ENCODE measurements around the gene PSMA3. TPM values are rescaled to one million over a fixed set of nuclear protein-coding genes. Genes with fewer than 3 reads are reported as not detected.

Gene PSMA3
- polyA plus RNA-seq, 4 donors, result 133 to 206 (median 171) TPM

DNA sequence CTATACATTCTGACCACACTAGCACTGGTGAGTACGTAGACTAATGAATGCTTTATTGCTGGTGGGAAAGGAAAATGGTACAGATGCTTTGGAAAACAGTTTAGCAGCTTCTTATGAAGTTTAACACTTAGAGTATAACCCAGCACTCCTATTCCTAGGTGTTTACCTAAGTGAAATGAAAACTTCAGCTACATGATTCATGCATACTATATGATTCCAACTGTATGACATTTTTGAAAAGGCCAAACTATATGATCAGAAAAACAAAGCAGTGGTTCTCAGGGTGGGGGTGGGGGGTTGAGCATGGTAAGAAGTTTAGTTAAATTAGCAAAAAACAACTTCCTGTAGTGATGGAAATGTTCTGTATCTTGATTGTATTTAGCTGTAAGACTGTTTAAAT lies 31.6 kb downstream of the PSMA3 start:
- DNase-seq (no peak), FAIRE-seq (no peak)
- peaks cover 2 to 16% (median 3%) of the 10 kb centered on the region in 3 donors for H3K4me1 ChIP-seq (ENCODE audit: control insufficient read depth in 3 of 3, insufficient read depth in 2 of 3, low read depth in 1 of 3, low read length in 2 of 3)
- no peak overlapping the region for H3K4me3 ChIP-seq (ENCODE audit: low read depth in 1 of 3, low read length in 3 of 3)
- H3K36me3 ChIP-seq (ENCODE audit: control insufficient read depth in 3 of 3, insufficient read depth in 2 of 3, low read depth in 1 of 3, low read length in 3 of 3), result peaks cover 5 to 35% (median 8%) of the 10 kb centered on the region in 3 donors
- WGBS, 3 donors, result 79 to 93% (median 87%) methylated on average over 1 of the region's 1 CpG
- H3K9me3 ChIP-seq (ENCODE audit: control insufficient read depth in 2 of 2, insufficient read depth in 1 of 2, low read depth in 1 of 2, low read length in 1 of 2), result no peaks in the 10 kb centered on the region
- no peak overlapping the region for H3K27ac ChIP-seq (ENCODE audit: low read depth in 1 of 3, low read length in 2 of 3)
- H3K27me3 ChIP-seq (ENCODE audit: control insufficient read depth in 3 of 3, insufficient read depth in 3 of 3, low read length in 3 of 3), result no peaks in the 10 kb centered on the region

GRCh38 chr14:58278177-58278576 lies 33.5 kb downstream of the PSMA3 start:
- Histone ChIP-seq H3K27ac (ENCODE audit: low read depth in 1 of 3, low read length in 2 of 3) (no peak overlapping the region), H3K27me3 (ENCODE audit: control insufficient read depth in 3 of 3, insufficient read depth in 3 of 3, low read length in 3 of 3) (no peaks in the 10 kb centered on the region), H3K36me3 (ENCODE audit: control insufficient read depth in 3 of 3, insufficient read depth in 2 of 3, low read depth in 1 of 3, low read length in 3 of 3) (peaks cover 3 to 32% (median 7%) of the 10 kb centered on the region in 3 donors), H3K4me3 (ENCODE audit: low read depth in 1 of 3, low read length in 3 of 3) (no peak overlapping the region), H3K9me3 (ENCODE audit: control insufficient read depth in 2 of 2, insufficient read depth in 1 of 2, low read depth in 1 of 2, low read length in 1 of 2) (no peaks in the 10 kb centered on the region), H3K4me1 (ENCODE audit: control insufficient read depth in 3 of 3, insufficient read depth in 2 of 3, low read depth in 1 of 3, low read length in 2 of 3) (peaks cover 0 to 22% (median 8%) of the 10 kb centered on the region in 3 donors)
- DNase-seq (no peak), FAIRE-seq (no peak)
- 97% methylated on average over 8 of the region's 8 CpGs for WGBS, 3 donors

DNA sequence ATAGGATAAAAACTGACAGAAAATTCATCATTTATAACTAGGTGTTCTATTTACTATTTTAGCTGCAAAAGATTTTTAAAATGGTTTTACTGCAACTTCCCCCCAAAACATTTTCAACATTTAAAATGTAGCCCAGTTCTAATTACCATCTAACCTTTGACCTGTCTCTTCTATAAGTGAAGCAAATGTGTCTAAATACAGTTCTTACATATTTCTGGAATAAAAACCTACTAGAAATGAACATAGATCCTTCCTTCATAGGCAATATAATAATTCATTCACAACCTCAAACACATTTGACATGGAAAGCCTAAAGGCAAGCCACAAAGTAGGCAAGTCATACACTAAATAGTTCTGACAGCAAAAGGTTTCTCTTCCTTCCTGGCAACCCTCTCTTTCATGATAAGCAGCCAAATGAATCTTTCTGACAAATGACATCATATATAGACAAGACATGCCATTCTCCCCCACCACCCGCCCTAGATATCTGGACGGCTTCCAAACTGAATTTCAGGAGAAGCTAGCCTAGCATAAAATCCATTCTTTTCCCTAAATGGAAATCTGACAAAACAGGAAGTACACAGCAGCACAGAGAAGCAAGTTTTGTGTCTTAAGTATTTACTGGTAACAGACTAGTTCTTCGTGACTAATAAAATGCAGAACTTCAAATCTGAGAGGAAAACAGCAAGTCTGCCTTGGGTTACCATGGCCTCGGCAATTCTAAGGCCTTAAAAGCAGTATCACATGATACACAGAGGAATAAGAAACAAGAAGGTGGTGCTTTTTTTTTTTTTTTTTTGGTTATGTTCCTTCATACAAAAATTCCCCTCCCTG lies 36.5 kb downstream of the PSMA3 start:
- Histone ChIP-seq H3K4me1 (ENCODE audit: control insufficient read depth in 3 of 3, insufficient read depth in 2 of 3, low read depth in 1 of 3, low read length in 2 of 3) (peaks cover 0 to 27% (median 8%) of the 10 kb centered on the region in 3 donors), H3K27me3 (ENCODE audit: control insufficient read depth in 3 of 3, insufficient read depth in 3 of 3, low read length in 3 of 3) (no peaks in the 10 kb centered on the region), H3K36me3 (ENCODE audit: control insufficient read depth in 3 of 3, insufficient read depth in 2 of 3, low read depth in 1 of 3, low read length in 3 of 3) (peaks cover 0 to 32% (median 16%) of the 10 kb centered on the region in 3 donors), H3K27ac (ENCODE audit: low read depth in 1 of 3, low read length in 2 of 3) (peak overlapping the region in 2 of 3 donors; percentile 31 to 48), H3K4me3 (ENCODE audit: low read depth in 1 of 3, low read length in 3 of 3) (no peak overlapping the region), H3K9me3 (ENCODE audit: control insufficient read depth in 2 of 2, insufficient read depth in 1 of 2, low read depth in 1 of 2, low read length in 1 of 2) (no peaks in the 10 kb centered on the region)
- DNase-seq (peak; percentile 15 to 60), FAIRE-seq (no peak)
- 6 to 19% (median 16%) methylated on average over 4 of the region's 4 CpGs for WGBS, 3 donors

DNA sequence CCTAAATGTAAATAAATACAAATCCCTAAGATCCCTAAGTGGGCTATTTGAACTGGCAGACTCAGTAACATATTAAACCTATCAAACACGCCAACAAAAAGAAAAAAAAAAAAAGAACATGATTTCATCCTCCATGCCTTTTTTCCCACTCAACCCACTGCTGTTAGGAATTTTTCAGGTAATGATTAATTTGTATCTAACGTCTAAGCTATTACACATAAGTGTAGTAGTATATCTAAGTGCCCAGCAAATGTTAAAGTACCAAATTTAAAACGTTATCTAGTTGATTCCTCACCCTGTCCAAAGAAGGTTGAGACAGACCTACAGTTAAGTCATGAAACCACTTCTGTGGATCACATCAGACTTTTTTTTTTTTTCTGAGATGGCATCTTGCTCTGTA lies 37.3 kb downstream of the PSMA3 start:
- no peaks in the 10 kb centered on the region for H3K9me3 ChIP-seq (ENCODE audit: control insufficient read depth in 2 of 2, insufficient read depth in 1 of 2, low read depth in 1 of 2, low read length in 1 of 2)
- H3K4me1 ChIP-seq (ENCODE audit: control insufficient read depth in 3 of 3, insufficient read depth in 2 of 3, low read depth in 1 of 3, low read length in 2 of 3), result peaks cover 0 to 27% (median 8%) of the 10 kb centered on the region in 3 donors
- FAIRE-seq (no peak), DNase-seq (no peak)
- H3K27me3 ChIP-seq (ENCODE audit: control insufficient read depth in 3 of 3, insufficient read depth in 3 of 3, low read length in 3 of 3), result no peaks in the 10 kb centered on the region
- WGBS, 3 donors, result 42 to 58% (median 45%) methylated on average over 3 of the region's 3 CpGs
- H3K36me3 ChIP-seq (ENCODE audit: control insufficient read depth in 3 of 3, insufficient read depth in 2 of 3, low read depth in 1 of 3, low read length in 3 of 3), result peaks cover 0 to 34% (median 16%) of the 10 kb centered on the region in 3 donors
- H3K4me3 ChIP-seq (ENCODE audit: low read depth in 1 of 3, low read length in 3 of 3), result no peak overlapping the region
- H3K27ac ChIP-seq (ENCODE audit: low read depth in 1 of 3, low read length in 2 of 3), result peak overlapping the region in 2 of 3 donors; percentile 31

DNA sequence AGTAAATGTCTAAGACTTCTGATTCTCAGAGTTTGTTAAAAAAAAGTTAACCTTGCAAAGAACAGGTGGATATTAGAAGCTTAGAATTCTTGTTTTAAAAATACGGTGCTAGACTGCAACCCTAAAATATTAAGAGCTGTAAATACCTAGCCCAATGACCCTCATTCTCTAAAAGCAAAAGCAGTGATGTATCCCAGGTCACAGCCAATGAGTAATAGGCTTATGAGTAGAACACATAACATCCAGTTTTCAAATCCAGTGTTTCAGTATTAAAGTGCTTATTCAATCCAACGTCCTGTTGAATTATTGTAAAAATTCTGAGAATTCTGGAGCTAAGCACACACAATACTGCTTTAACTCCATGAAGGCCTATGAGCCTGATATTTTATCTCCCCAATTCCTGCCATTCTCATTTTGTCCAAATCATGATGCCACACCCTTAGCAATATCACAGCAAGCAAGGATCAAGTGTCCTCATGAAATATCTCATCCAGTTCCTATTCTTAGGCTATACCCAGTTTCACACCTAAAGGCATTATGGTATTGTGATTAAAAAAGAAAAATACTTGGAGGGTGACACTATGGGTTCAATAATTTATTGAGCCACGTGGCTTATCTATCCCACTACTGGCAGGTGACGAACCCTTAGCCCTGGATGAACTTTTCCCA lies 38.4 kb downstream of the PSMA3 start:
- H3K27me3 ChIP-seq (ENCODE audit: control insufficient read depth in 3 of 3, insufficient read depth in 3 of 3, low read length in 3 of 3), result no peaks in the 10 kb centered on the region
- H3K36me3 ChIP-seq (ENCODE audit: control insufficient read depth in 3 of 3, insufficient read depth in 2 of 3, low read depth in 1 of 3, low read length in 3 of 3), result peaks cover 0 to 25% (median 15%) of the 10 kb centered on the region in 3 donors
- DNase-seq (no peak), FAIRE-seq (no peak)
- no peak overlapping the region for H3K4me3 ChIP-seq (ENCODE audit: low read depth in 1 of 3, low read length in 3 of 3)
- peaks cover 0 to 27% (median 8%) of the 10 kb centered on the region in 3 donors for H3K4me1 ChIP-seq (ENCODE audit: control insufficient read depth in 3 of 3, insufficient read depth in 2 of 3, low read depth in 1 of 3, low read length in 2 of 3)
- H3K9me3 ChIP-seq (ENCODE audit: control insufficient read depth in 2 of 2, insufficient read depth in 1 of 2, low read depth in 1 of 2, low read length in 1 of 2), result no peaks in the 10 kb centered on the region
- WGBS, 3 donors, result 58 to 67% (median 59%) methylated on average over 4 of the region's 4 CpGs
- H3K27ac ChIP-seq (ENCODE audit: low read depth in 1 of 3, low read length in 2 of 3), result peak overlapping the region in 1 of 3 donors; percentile 50

GRCh38 chr14:58283730-58284129 lies 39.1 kb downstream of the PSMA3 start:
- H3K36me3 ChIP-seq (ENCODE audit: control insufficient read depth in 3 of 3, insufficient read depth in 2 of 3, low read depth in 1 of 3, low read length in 3 of 3), result peaks cover 3 to 21% (median 15%) of the 10 kb centered on the region in 3 donors
- no peak for FAIRE-seq
- no peaks in the 10 kb centered on the region for H3K9me3 ChIP-seq (ENCODE audit: control insufficient read depth in 2 of 2, insufficient read depth in 1 of 2, low read depth in 1 of 2, low read length in 1 of 2)
- no peaks in the 10 kb centered on the region for H3K27me3 ChIP-seq (ENCODE audit: control insufficient read depth in 3 of 3, insufficient read depth in 3 of 3, low read length in 3 of 3)
- H3K4me3 ChIP-seq (ENCODE audit: low read depth in 1 of 3, low read length in 3 of 3), result no peak overlapping the region
- peak overlapping the region in 1 of 3 donors; percentile 50 for H3K27ac ChIP-seq (ENCODE audit: low read depth in 1 of 3, low read length in 2 of 3)
- peaks cover 0 to 27% (median 8%) of the 10 kb centered on the region in 3 donors for H3K4me1 ChIP-seq (ENCODE audit: control insufficient read depth in 3 of 3, insufficient read depth in 2 of 3, low read depth in 1 of 3, low read length in 2 of 3)
- DNase-seq, result peak; percentile 29 to 50

DNA sequence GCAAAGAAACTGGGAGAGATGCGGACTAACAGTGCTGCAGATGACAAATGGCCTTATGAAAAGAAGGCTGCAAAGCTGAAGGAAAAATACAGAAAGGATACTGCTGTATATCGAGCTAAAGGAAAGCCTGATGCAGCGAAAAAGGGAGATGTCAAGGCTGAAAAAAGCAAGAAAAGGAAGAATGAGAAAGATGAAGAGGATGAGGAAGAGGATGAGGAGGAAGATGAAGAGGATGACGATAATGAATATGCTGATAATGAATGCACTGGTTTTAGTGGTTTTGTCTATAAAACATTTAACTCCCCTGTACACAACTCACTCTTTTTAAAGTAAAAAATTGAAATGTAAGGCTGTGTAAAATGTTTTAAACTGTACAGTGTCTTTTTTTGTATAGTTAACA lies 40.5 kb downstream of the PSMA3 start:
- Histone ChIP-seq H3K4me3 (ENCODE audit: low read depth in 1 of 3, low read length in 3 of 3) (no peak overlapping the region), H3K27me3 (ENCODE audit: control insufficient read depth in 3 of 3, insufficient read depth in 3 of 3, low read length in 3 of 3) (no peaks in the 10 kb centered on the region), H3K27ac (ENCODE audit: low read depth in 1 of 3, low read length in 2 of 3) (no peak overlapping the region), H3K4me1 (ENCODE audit: control insufficient read depth in 3 of 3, insufficient read depth in 2 of 3, low read depth in 1 of 3, low read length in 2 of 3) (peaks cover 0 to 27% (median 8%) of the 10 kb centered on the region in 3 donors), H3K36me3 (ENCODE audit: control insufficient read depth in 3 of 3, insufficient read depth in 2 of 3, low read depth in 1 of 3, low read length in 3 of 3) (peaks cover 3 to 21% (median 20%) of the 10 kb centered on the region in 3 donors), H3K9me3 (ENCODE audit: control insufficient read depth in 2 of 2, insufficient read depth in 1 of 2, low read depth in 1 of 2, low read length in 1 of 2) (no peaks in the 10 kb centered on the region)
- FAIRE-seq, result no peak
- no peak for DNase-seq
- WGBS, 3 donors, result 96 to 100% (median 96%) methylated on average over 4 of the region's 4 CpGs

DNA sequence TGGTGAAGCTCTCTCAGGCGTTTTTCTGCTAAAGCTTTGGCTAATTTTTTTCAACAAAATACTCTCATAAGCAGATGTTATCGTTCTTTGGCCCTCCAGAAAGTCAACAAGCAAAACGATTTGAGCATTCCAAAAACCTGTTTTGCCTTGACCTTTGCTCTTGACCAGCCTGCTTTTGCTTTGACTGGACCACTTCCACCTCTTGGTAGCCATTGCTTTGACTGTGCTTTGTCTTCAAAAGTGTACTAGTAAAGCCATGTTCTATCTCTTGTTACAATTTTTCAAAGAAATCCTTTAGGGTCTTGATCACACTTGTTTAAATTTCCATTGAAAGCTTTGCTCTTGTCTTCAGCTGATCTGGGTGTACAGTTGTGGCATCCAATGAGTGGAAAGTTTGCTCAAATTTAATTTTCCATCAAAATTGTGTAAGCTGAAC lies 43.0 kb downstream of the PSMA3 start:
- no peaks in the 10 kb centered on the region for H3K9me3 ChIP-seq (ENCODE audit: control insufficient read depth in 2 of 2, insufficient read depth in 1 of 2, low read depth in 1 of 2, low read length in 1 of 2)
- FAIRE-seq, result no peak
- H3K27me3 ChIP-seq (ENCODE audit: control insufficient read depth in 3 of 3, insufficient read depth in 3 of 3, low read length in 3 of 3), result no peaks in the 10 kb centered on the region
- 19 to 59% (median 40%) methylated on average over 3 of the region's 3 CpGs for WGBS, 3 donors
- H3K27ac ChIP-seq (ENCODE audit: low read depth in 1 of 3, low read length in 2 of 3), result no peak overlapping the region
- peaks cover 7 to 28% (median 20%) of the 10 kb centered on the region in 3 donors for H3K36me3 ChIP-seq (ENCODE audit: control insufficient read depth in 3 of 3, insufficient read depth in 2 of 3, low read depth in 1 of 3, low read length in 3 of 3)
- peaks cover 0 to 12% (median 0%) of the 10 kb centered on the region in 3 donors for H3K4me1 ChIP-seq (ENCODE audit: control insufficient read depth in 3 of 3, insufficient read depth in 2 of 3, low read depth in 1 of 3, low read length in 2 of 3)
- no peak for DNase-seq
- H3K4me3 ChIP-seq (ENCODE audit: low read depth in 1 of 3, low read length in 3 of 3), result no peak overlapping the region

All from small intestine (tissue), 7 donors.